NCI-H748 treated with DMSO at 0.1 percent for 48 hours (cell line): ENCODE results near the gene CHST11.

Experiments
- DNase-seq: peaks from one replicate; lab custom pipeline; 2025; lab: John Stamatoyannopoulos, UW

The CHST11 gene

GRCh38 chr12:104809251-104809650 is 352.5 kb downstream of the CHST11 start:
- no peak for DNase-seq

GRCh38 chr12:104809706-104810385 is 353.1 kb downstream of the CHST11 start:
- no peak for DNase-seq
